Thoracic aorta (tissue), 2 donors: ENCODE results near the gene OR52H1. TPM values are rescaled to one million over a fixed set of nuclear protein-coding genes. Genes with fewer than 3 reads are reported as not detected.

ENCODE experiments used
- ATAC-seq: fragments of 150-250 bp; one replicate; pipeline ENCODE4 v1.8.0; 2017; ENCODE audit warnings: low read depth; ENCODE audit not compliant: insufficient number of reproducible peaks, low FRiP score
- DNase-seq: peaks from one replicate; pipeline ENCODE4 v3.0.0-alpha.2; 2020; ENCODE audit warnings: low spot score
- H3K27ac ChIP-seq, 2 donors: fragments of 200-600 bp; sonication (generic); 1 replicate in 1 of 2; 2 replicates in 1 of 2; pipeline ENCODE4 v1.5.1; 2016; ENCODE audit warnings: mild to moderate bottlenecking in 2 of 2, moderate library complexity in 2 of 2
- H3K27me3 ChIP-seq: fragments of 200-600 bp; sonication (generic); replicated peaks from 2 replicates; pipeline ENCODE4 v1.6.0; 2016; ENCODE audit warnings: mild to moderate bottlenecking; ENCODE audit not compliant: insufficient read depth
- H3K36me3 ChIP-seq: fragments of 200-600 bp; sonication (generic); one replicate; pipeline ENCODE4 v1.5.1; 2016
- H3K4me1 ChIP-seq, 2 donors: fragments of 200-600 bp; sonication (generic); 1 replicate in 1 of 2; 2 replicates in 1 of 2; pipeline versions ENCODE4 v1.5.1 to v1.6.0; 2016; ENCODE audit warnings: low read depth in 2 of 2, mild to moderate bottlenecking in 1 of 2; ENCODE audit not compliant: control insufficient read depth in 1 of 2
- H3K4me3 ChIP-seq: fragments of 200-600 bp; sonication (generic); 2 replicates; pipeline ENCODE4 v1.5.1; 2016; ENCODE audit warnings: mild to moderate bottlenecking
- H3K9me3 ChIP-seq: fragments of 200-600 bp; sonication (generic); 2 replicates; pipeline ENCODE4 v1.5.1; 2016
- CTCF ChIP-seq: fragments of 200-600 bp; sonication (generic); IDR thresholded peaks from one replicate; pipeline ENCODE4 v1.5.1; 2019; ENCODE audit warnings: antibody characterized with exemption
- total RNA-seq, 2 donors: library from RNA; depleted of rRNA; stranded (reverse); fragments of >200 nt; gene quantifications; one replicate each; pipeline versions ENCODE4 v1.1.0 to v1.2.3, GENCODE V29; 2016

OR52H1 gene
- 1 to 10 TPM in 1 of 2 donors, under 1 TPM in 1; 0.81 to 2.0 TPM for total RNA-seq

GRCh38 chr11:5548440-5548839 lies at the start of gene OR52H1:
Gene OR52H1 (minus strand): TSS chr11:5548540. CDS start chr11:5545505, 3,035 bp downstream.
- Histone ChIP-seq H3K36me3 (no peaks in the 10 kb centered on the region), H3K27me3 (no peaks in the 10 kb centered on the region), H3K9me3 (no peaks in the 10 kb centered on the region), H3K27ac (no peak within 1 kb of the TSS), H3K4me1 (no peaks in the 10 kb centered on the region), H3K4me3 (no peak within 1 kb of the TSS)
- no peak for TF ChIP-seq CTCF
- no peak for ATAC-seq
- no peak for DNase-seq

- ATAC-seq (no peak), DNase-seq (no peak)
- no peaks in the 10 kb centered on the region for H3K27me3 ChIP-seq
- no peak overlapping the region for H3K27ac ChIP-seq
- H3K4me1 ChIP-seq: peaks cover 8 to 31% of the 10 kb centered on the region in 2 donors
- TF ChIP-seq CTCF: no peak
- no peak overlapping the region for H3K4me3 ChIP-seq
- no peaks in the 10 kb centered on the region for H3K9me3 ChIP-seq
- no peaks in the 10 kb centered on the region for H3K36me3 ChIP-seq
Measured at GRCh38 chr11:5597953-5598352, 49.6 kb upstream of the OR52H1 start.

- no peak for DNase-seq
Measured at GRCh38 chr11:5596607-5597201, 48.4 kb upstream of the OR52H1 start, which contains the start of gene TRIM6. Gene TRIM6 (plus strand): TSS chr11:5596637. CDS start chr11:5596898, 261 bp downstream.

GRCh38 chr11:5593146-5593545 lies 44.8 kb upstream of the OR52H1 start:
- no peak for ATAC-seq
- peaks cover 8 to 17% of the 10 kb centered on the region in 2 donors for H3K4me1 ChIP-seq
- TF ChIP-seq CTCF: no peak
- H3K27ac ChIP-seq: no peak overlapping the region
- H3K9me3 ChIP-seq: no peaks in the 10 kb centered on the region
- no peak for DNase-seq
- H3K27me3 ChIP-seq: no peaks in the 10 kb centered on the region
- no peaks in the 10 kb centered on the region for H3K36me3 ChIP-seq
- H3K4me3 ChIP-seq: no peak overlapping the region

More at GRCh38 chr11:5596607-5597201, 48.4 kb upstream of the OR52H1 start, which contains the start of gene TRIM6:
- H3K27me3 ChIP-seq: no peaks in the 10 kb centered on the region
- H3K4me1 ChIP-seq: peaks cover 8 to 31% of the 10 kb centered on the region in 2 donors
- H3K4me3 ChIP-seq: peak within 1 kb of the TSS; percentile 77
- no peaks in the 10 kb centered on the region for H3K36me3 ChIP-seq
- peak within 1 kb of the TSS; percentile 38 to 59 for H3K27ac ChIP-seq
- H3K9me3 ChIP-seq: no peaks in the 10 kb centered on the region
- no peak for TF ChIP-seq CTCF
- no peak for ATAC-seq

GRCh38 chr11:5592615-5593014 lies 44.3 kb upstream of the OR52H1 start:
- DNase-seq: no peak
- Histone ChIP-seq H3K4me1 (peaks cover 7 to 12% of the 10 kb centered on the region in 2 donors), H3K4me3 (no peak overlapping the region), H3K27ac (no peak overlapping the region), H3K36me3 (no peaks in the 10 kb centered on the region), H3K9me3 (no peaks in the 10 kb centered on the region), H3K27me3 (no peaks in the 10 kb centered on the region)
- ATAC-seq: no peak
- TF ChIP-seq CTCF: no peak
